Small intestine (tissue), 7 donors: ENCODE measurements around the gene RGS3. TPM values are rescaled to one million over a fixed set of nuclear protein-coding genes. Genes with fewer than 3 reads are reported as not detected.

Source experiments
- DNase-seq, 2 donors: peaks; one replicate each; pipeline versions ENCODE4 v3.0.0 to v3.0.0-alpha.2; 2013
- FAIRE-seq: peaks from 2 replicates; lab custom pipeline; 2012; peaks lifted over from hg19 to GRCh38; lab: Jason Lieb, UNC
- H3K27ac ChIP-seq, 3 donors: one replicate each; pipeline ENCODE4 v1.5.1; 2013; ENCODE audit warnings: low read length in 2 of 3, mild to moderate bottlenecking in 2 of 3, control low read depth in 1 of 3, inconsistent platforms in 1 of 3, low read depth in 1 of 3, moderate library complexity in 1 of 3
- H3K27me3 ChIP-seq, 3 donors: one replicate each; pipeline ENCODE4 v1.6.1; 2013; ENCODE audit warnings: low read length in 3 of 3, inconsistent platforms in 1 of 3; ENCODE audit not compliant: control insufficient read depth in 3 of 3, insufficient read depth in 3 of 3
- H3K36me3 ChIP-seq, 3 donors: one replicate each; pipeline ENCODE4 v1.6.1; 2013; ENCODE audit warnings: low read length in 3 of 3, inconsistent platforms in 1 of 3, low read depth in 1 of 3, mild to moderate bottlenecking in 1 of 3, moderate library complexity in 1 of 3; ENCODE audit not compliant: control insufficient read depth in 3 of 3, insufficient read depth in 2 of 3
- H3K4me1 ChIP-seq, 3 donors: one replicate each; pipeline ENCODE4 v1.6.1; 2013; ENCODE audit warnings: low read length in 2 of 3, inconsistent platforms in 1 of 3, low read depth in 1 of 3, mild to moderate bottlenecking in 1 of 3, moderate library complexity in 1 of 3; ENCODE audit not compliant: control insufficient read depth in 3 of 3, insufficient read depth in 2 of 3
- H3K4me3 ChIP-seq, 3 donors: one replicate each; pipeline ENCODE4 v1.5.1; 2013; ENCODE audit warnings: low read length in 3 of 3, control low read depth in 1 of 3, inconsistent platforms in 1 of 3, low read depth in 1 of 3, mild to moderate bottlenecking in 1 of 3, moderate library complexity in 1 of 3
- H3K9me3 ChIP-seq, 2 donors: one replicate each; pipeline ENCODE4 v1.6.1; 2013; ENCODE audit warnings: low read depth in 1 of 2, low read length in 1 of 2; ENCODE audit not compliant: control insufficient read depth in 2 of 2, insufficient read depth in 1 of 2
- WGBS, 3 donors: extraction: QIAGEN DNeasy Blood & Tissue Kit; methylation state at CpG; one replicate each; pipeline ENCODE4 v1.1.7; 2013; 5-methylcytosine and 5-hydroxymethylcytosine counted together
- polyA plus RNA-seq, 4 donors: library from polyadenylated mRNA; stranded (reverse) in 3 of 4; unstranded in 1 of 4; fragments of 200-250 nt in 3 of 4; fragments of 120-200 nt in 1 of 4; gene quantifications; one replicate each; pipeline versions ENCODE4 v1.2.1 to v1.2.3, GENCODE V29; 2013
- donor health status: healthy with polysubstance abuse.
- donor health status: control.
- donor health status: control.
- donor health status: Bipolar disorder and iron deficiency.
- donor health status: healthy.

RGS3 gene
- polyA plus RNA-seq, 4 donors: 23.0 to 37.0 (median 26.4) TPM

DNA sequence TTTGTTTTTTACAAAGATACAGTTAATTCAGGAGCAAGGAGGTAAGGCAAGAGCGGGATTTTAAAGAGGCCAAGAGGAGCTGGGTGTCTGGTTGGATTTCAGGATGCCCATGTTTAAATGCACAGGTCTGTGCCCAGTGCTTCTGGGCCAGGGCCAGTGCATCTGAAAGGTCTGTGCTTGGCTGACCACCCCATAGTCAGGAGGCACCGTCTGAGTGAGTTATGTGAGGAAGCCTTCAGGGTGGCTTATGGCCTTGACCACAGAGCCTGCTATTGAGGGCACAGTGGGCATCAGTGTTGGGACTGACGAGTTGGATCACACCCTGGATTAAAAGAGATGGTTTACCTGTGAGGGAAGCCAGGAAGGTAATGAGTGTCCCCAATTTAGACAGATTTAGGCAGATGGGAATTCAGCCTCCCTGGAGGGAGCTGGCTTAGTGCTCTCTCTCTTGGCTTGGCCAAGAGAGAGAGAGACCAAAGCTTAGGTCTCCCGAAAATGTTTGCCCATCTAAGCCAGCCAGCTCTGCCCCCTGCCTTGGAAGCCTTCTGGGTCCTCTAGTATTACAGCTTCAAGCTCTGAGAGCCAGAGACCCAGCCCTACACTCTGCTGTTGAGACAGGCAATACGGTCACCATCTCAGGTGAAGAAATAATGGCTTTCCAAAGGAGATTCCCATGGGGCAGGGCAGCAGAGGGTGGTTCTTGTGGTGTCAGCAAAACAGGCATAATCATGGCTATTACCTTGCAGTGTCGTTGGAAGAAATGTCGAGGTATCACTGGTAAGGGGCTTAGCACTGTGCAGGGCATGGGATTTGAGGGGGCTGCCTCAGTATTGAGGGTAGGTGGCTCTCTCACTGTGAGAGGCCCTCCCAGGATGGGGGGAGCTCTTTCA is 68.6 kb downstream of the RGS3 start:
- no peaks in the 10 kb centered on the region for H3K27me3 ChIP-seq
- FAIRE-seq: no peak
- no peaks in the 10 kb centered on the region for H3K9me3 ChIP-seq
- whole genome bisulfite sequencing, 3 donors: 93 to 95% (median 95%) methylated on average over 7 of the region's 7 CpGs
- no peak overlapping the region for H3K27ac ChIP-seq
- H3K4me3 ChIP-seq: no peak overlapping the region
- peaks cover 0 to 2% (median 0%) of the 10 kb centered on the region in 3 donors for H3K4me1 ChIP-seq
- DNase-seq: no peak
- H3K36me3 ChIP-seq: peaks cover 0 to 77% (median 6%) of the 10 kb centered on the region in 3 donors

DNA sequence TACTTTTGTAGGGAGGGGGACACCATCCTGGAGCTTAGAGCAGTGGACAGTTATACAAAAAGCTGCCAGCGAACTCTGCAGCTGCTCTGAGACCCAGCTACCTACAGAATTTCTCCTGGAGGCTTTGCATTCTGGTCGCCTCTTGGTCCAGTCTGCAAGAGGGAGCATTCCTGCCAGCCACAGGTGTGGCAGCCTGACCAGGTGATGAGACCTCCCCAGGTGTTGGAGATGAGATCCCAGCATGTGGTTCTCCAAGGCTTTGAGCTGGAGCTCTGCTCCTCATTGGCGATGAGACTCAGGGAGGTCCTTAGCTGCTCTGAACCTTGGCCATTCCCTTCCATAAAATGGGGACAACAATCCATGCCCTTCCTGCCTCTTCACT is 69.3 kb downstream of the RGS3 start:
- DNase-seq (no peak), FAIRE-seq (no peak)
- WGBS, 3 donors: 94 to 98% (median 97%) methylated on average over 3 of the region's 3 CpGs
- Histone ChIP-seq H3K36me3 (peaks cover 0 to 78% (median 7%) of the 10 kb centered on the region in 3 donors), H3K27ac (no peak overlapping the region), H3K9me3 (no peaks in the 10 kb centered on the region), H3K4me3 (no peak overlapping the region), H3K27me3 (no peaks in the 10 kb centered on the region), H3K4me1 (peaks cover 0 to under 1% (median 0%) of the 10 kb centered on the region in 3 donors)

DNA sequence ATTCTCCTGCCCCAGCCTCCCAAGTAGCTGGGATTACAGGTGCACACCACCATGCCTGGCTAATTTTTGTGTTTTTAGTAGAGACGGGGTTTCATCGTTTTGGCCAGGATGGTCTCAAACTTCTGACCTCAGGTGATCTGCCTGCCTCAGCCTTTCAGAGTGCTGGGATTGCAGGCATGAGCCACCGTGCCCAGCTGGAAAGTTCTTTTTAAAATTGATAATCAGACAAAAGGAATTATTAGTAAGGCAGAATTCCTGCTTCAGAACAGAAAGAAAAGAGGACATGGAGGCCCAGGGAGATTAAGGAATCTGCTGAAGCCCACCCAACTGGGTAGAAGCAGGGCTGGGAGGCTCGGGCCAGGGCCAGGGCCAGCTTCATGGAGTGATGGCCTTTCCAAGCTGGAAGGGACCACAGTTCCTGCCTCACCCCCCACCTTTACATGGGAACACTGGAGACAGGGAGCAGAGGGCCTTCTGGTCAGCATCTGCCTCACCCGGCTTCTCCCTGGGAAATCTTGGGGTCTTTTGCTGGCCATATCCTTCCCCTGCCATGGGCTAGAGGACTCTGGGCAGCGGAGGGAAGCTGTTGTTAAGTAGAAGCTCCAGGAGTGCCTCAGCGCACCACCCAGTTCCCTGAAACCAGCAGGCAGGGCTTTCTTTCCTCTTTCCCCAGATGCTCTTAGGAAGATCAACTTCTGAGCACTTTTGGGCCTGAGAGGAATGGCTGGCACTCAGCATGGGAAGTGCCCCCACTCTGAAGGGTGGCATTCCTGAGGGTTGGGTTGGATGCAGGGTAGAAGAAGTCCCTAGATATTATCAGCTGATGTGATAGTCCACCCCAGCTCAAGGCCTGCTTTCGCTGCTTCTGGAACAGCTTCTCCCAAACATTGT is 70.1 kb downstream of the RGS3 start:
- no peak overlapping the region for H3K27ac ChIP-seq
- 93 to 97% (median 96%) methylated on average over 8 of the region's 8 CpGs for WGBS, 3 donors
- FAIRE-seq (no peak), DNase-seq (no peak)
- peaks cover 0 to 78% (median 7%) of the 10 kb centered on the region in 3 donors for H3K36me3 ChIP-seq
- H3K27me3 ChIP-seq: no peaks in the 10 kb centered on the region
- H3K4me3 ChIP-seq: no peak overlapping the region
- H3K9me3 ChIP-seq: no peaks in the 10 kb centered on the region
- H3K4me1 ChIP-seq: no peaks in the 10 kb centered on the region

DNA sequence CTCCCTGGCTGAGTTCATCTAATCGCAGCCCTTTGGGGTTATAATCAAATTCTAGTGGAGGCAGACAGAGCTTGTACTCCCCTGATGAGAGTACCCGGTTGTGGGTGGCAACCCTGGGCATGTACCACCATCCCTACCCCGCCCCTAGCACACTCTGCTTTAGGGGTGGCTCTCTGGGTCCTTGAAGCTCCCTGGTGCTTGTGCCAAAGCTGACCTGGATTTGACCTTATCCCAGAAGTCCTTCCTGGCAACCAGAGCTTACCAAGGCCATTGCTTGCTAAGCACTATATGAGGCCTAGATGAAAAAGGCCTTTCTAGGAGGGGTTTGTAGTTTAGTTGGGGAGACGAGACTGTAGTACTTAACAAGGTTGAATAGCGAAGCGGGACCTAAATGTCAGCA is 72.2 kb downstream of the RGS3 start:
- H3K4me3 ChIP-seq: no peak overlapping the region
- peak overlapping the region in 1 of 3 donors; percentile 17 for H3K27ac ChIP-seq
- peaks cover 0 to 2% (median 0%) of the 10 kb centered on the region in 3 donors for H3K4me1 ChIP-seq
- no peak for FAIRE-seq
- H3K9me3 ChIP-seq: no peaks in the 10 kb centered on the region
- H3K27me3 ChIP-seq: no peaks in the 10 kb centered on the region
- 91 to 96% (median 92%) methylated on average over 6 of the region's 6 CpGs for WGBS, 3 donors
- H3K36me3 ChIP-seq: peaks cover 0 to 78% (median 7%) of the 10 kb centered on the region in 3 donors
- no peak for DNase-seq

DNA sequence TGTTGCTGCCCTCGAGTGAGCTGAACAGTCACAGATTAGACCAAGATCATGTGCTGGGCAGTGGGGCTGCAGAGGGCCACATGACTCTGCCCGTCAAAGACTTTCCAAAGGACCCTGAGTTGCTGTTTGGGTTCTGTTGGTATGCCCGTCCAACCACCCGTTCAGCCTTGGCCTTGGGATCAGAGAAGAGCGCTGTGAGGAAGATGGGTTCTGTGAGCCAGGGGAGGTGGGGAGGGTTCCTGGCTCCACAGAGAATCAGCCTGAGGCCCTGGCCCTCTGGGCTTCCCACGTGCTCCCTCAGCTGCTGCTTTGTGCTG is 72.6 kb downstream of the RGS3 start:
- Histone ChIP-seq H3K36me3 (peaks cover 0 to 82% (median 7%) of the 10 kb centered on the region in 3 donors), H3K4me3 (no peak overlapping the region), H3K9me3 (no peaks in the 10 kb centered on the region), H3K27ac (peak overlapping the region in 1 of 3 donors; percentile 17), H3K4me1 (peaks cover 0 to 4% (median 0%) of the 10 kb centered on the region in 3 donors), H3K27me3 (no peaks in the 10 kb centered on the region)
- no peak for DNase-seq
- no peak for FAIRE-seq
- 68 to 82% (median 75%) methylated on average over 6 of the region's 6 CpGs for WGBS, 3 donors

DNA sequence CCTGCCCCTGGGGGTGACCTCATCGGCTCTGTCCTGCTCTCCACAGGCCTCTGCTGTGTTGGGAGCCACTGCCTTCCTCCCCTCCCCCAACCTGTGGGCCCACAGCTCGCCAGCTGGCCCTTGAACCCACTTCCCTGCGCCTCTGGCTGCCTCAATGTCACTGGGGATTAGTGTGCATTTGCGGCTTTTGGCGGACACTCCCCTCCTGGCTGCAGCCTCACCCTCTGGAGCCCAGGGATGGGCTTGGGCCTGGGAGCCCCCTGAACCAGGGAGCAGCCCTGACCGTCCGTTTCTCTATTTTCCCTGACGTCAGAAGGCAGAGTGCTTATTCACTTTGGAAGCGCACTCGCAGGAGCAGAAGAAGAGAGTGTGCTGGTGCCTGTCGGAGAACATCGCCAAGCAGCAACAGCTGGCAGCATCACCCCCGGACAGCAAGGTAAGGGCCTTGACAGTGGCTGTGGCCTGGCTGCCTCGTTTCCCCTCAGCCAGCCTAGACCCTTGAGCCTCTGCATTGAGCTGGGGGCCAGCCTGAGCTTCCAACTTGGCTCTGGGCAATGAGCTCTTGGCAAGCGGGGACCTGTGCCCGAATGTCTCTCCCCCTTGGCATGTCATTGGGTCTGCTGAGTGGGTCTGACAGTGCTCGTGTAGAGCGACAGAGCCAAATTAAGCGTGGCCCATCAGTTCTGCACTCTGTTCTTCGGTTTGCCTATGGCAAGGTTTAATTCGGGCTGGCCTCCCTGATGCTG is 73.1 kb downstream of the RGS3 start:
- peak overlapping the region in 1 of 3 donors; percentile 17 for H3K27ac ChIP-seq
- H3K4me3 ChIP-seq: no peak overlapping the region
- DNase-seq (no peak), FAIRE-seq (no peak)
- no peaks in the 10 kb centered on the region for H3K27me3 ChIP-seq
- WGBS, 3 donors: 75 to 92% (median 86%) methylated on average over 21 of the region's 21 CpGs
- peaks cover 0 to 4% (median 0%) of the 10 kb centered on the region in 3 donors for H3K4me1 ChIP-seq
- peaks cover 0 to 87% (median 7%) of the 10 kb centered on the region in 3 donors for H3K36me3 ChIP-seq
- no peaks in the 10 kb centered on the region for H3K9me3 ChIP-seq

DNA sequence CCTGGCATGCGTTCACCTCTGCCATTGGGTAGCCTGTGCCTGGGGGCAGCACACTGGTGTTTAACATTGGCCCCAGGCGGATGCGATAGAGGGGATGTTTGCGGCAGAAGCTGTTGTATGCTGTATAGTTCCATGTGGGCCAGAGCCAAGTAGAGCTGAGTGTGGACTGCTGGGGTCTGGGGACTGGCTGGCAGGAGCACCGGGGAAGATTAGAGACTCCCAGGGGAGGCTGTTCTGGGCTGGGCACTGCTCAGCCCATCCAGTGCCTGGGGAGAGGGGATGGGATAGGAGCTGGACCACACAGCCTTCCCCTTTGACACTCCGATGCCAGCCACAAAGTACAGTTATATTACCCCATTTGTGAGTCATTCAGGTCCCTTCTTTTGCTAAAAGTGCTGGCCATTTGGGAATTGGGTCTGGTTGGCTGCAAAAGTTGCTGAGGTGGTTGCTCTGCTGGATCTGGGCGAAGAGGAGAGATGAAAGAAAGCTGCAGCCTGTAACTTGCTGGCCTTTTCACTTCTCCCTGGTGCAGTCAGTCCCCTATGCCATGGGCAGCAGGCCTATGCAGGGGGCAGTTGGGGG is 73.8 kb downstream of the RGS3 start:
- Histone ChIP-seq H3K4me1 (peaks cover 0 to 5% (median 0%) of the 10 kb centered on the region in 3 donors), H3K36me3 (peaks cover 4 to 88% (median 8%) of the 10 kb centered on the region in 3 donors), H3K27ac (no peak overlapping the region), H3K4me3 (no peak overlapping the region), H3K27me3 (no peaks in the 10 kb centered on the region), H3K9me3 (no peaks in the 10 kb centered on the region)
- 89 to 97% (median 95%) methylated on average over 7 of the region's 7 CpGs for WGBS, 3 donors
- FAIRE-seq (no peak), DNase-seq (no peak)
